Stimulated activated CD8-positive, alpha-beta memory T cell treated with anti-CD3 and anti-CD28 coated beads, Interleukin-4, amount 100 ng/mL, for 48 hours (primary cell): ENCODE results near the gene CYP11A1.
"Not testable (repeated sequence)": the region's sequence is repeated elsewhere in the genome, so short reads cannot be mapped to it uniquely, and the experiment has no call there.

Experiments used
- DNase-seq: peaks from one replicate; pipeline ENCODE4 v3.0.0-alpha.2; 2020

The CYP11A1 gene

DNA sequence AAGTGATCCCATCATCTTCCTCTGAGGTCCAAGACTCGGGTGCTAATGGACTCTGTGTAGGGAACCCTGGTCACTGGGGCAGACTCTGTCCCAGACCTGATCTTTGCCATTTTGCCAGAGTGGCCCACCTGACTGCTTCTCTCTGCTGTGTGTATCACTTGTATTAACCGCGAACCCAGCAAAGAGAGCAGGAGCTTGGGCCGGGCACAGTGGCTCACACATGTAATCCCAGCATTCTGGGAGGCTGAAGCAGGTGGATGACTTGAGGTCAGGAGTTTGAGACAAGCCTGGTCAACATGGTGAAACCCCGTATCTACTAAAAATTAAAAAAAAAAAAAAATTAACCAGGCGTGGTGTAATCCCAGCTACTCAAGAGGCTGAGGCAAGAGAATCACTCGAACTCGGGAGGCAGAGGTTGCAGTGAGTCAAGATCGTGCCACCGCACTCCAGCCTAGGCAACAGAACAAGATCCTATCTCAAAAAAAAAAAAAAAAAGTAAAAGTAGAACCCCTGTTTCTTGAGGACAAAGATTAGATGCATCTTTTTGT, 32.9 kb upstream of the CYP11A1 start:
- DNase-seq = peak; percentile 68

DNA sequence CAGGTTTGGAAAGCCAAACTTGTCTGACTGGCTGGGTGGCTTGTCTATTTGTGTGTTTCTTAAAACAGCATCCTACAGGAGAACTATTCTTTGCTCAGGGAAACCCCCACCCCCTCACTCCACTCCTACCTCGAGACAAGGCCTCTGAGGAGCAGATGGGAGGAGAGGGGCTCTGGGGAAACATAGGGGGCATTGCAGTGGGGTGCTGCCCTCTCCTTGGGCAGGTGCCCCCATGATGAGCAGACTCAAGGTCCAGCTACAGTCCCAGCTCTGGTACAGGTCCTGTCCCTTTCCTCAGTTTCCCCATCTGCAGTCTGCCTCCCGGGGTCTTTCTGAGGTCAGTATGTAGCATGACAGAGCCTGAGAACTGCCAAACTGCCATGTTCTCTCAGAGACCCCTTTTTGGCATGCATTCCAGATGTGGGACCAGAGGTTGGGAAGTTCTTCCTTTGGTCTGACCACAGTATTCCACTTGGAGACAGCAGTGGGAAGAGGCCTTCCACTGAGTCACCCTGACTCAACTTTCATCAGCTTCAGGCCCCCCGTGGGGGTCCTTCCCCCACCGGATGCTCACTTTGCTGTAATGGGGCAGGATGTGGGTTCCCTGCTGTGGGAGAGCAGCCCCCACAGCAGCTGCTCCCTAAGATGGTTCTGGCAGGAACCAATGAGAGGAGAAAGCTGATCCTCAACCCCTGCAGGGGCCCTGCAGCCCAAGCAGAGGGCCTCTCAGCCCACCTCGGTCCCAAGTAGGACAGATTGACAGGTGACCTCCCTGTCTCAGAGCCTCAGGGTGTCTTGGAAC, 32.3 kb upstream of the CYP11A1 start:
- DNase-seq = peak; percentile 79

DNA sequence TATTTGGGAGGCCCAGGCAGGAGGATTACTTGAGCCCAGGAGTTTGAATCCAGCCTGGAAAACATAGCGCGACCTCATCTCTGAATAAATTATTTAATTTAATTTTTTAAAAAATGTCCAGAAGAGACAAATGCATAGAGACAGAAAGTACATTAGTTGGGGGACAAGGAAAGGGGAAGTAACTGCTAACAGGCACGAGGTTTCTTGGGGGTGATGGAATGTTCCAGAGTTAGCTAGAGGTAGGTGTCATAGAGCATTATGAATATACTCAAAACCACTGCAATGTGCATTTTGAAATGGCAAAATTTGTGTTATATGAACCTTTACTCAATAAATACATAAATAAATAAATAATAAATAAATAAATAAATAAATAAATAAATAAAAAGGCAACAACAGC, 31.7 kb upstream of the CYP11A1 start:
- no peak for DNase-seq

DNA sequence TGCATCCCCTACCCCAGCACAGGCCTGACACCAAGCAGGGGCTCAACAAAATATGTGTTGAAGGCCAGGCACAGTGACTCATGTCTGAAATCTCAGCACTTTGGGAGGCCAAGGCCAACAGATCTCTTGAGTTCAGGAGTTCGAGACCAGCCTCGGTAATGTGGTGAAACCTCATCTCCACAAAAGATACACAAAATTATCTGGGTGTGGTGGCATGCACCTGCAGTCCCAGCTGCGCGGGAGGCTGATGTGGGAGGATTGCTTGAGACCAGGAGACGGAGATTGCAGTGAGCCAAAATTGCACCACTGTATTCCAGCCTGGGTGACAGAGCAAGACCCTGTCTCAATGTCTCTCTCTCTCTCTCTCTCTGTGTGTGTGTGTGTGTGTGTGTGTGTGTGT, 30.7 kb upstream of the CYP11A1 start:
- DNase-seq = peak; percentile 52

DNA sequence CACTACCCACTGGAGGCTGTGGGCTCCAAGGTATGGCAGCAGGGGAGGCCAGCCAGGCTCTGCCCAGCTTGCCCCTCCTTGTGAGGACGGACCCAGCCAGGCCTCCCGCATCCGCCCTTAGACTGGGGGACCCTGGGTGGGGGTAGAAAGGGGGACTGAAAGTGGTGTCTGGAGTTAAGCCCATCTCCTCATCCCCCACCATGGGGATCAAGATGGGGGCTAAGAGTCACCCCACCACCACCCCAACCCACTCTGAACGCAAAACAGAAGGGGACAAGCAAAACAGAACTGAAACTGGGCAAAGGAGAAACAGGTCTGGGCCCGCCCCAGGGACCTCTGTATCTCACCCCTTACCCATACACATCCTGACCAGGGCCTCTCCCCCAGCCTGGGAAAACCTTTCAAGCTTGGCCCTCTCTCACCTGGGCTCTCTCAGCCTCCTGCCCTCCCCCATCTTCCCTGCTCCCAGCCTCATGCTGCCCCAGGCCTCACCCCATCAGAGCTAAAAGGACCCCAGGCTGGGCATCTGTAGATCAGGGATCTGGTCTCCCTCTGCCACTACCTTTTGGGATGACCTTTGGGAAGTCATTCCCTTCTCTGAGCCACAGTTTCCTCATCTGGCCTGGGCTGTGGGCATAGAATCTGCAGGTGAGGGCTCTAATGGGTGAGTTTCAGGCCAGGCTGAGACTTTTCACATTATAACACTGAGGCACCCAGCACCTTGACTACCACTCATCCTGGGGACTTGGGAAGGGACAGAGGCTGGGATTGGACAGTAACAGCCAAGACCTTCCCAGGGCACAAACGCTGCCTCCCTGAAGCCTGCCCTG, 30.0 kb upstream of the CYP11A1 start:
- DNase-seq = peak; percentile 49

DNA sequence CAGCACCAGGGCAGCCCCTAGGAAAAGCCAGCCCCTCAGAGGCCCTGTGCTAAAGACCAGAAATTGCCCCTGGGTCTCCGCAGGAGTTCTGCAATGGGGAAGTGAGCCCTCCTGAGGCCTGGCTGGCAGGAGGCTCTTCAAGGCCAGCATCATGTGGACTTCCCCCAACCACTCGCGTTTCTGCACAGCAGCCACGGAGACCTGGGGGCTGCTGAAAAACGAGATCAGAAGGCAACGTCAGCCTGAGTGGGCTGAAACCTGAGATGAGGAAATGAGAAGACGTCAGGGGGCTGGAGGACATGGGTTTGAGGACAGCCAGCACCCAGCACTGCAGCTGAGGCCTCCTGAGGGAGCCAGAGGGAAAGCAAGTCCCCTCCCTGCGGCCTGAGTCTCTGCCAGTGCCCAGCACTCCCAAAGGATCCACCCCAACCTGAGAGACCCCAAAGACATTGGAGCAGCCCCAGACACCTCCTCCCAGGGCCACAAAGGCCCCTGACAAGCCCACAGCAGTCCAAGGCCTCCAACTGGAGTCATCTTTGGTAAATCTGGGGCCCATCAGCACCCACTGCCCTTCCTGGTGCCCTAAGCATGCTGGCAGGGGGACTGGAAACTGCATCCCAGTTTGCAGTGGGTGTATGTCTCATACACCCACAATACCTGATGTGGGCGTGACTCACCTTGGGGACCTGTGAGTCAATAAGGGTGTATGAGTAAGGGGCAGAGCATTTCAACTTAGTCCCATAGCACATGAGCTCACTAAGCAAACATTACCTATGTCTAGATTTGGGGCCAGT, 29.2 kb upstream of the CYP11A1 start:
- DNase-seq = peak; percentile 81

DNA sequence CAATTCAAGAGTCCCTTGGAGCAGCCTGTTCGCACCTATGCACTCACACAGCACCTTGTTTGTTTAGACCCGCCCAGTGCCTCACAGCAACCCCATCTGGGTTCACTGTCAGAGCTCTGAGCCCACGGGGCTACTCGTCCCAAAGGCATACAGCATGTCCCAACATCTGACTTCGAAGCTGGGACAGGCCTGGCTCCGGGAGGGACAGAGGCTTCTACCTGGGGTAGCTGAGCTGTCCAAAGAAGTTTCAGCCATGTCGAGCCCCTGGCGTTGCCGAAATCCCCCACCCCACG, 28.6 kb upstream of the CYP11A1 start:
- peak; percentile 45 for DNase-seq

DNA sequence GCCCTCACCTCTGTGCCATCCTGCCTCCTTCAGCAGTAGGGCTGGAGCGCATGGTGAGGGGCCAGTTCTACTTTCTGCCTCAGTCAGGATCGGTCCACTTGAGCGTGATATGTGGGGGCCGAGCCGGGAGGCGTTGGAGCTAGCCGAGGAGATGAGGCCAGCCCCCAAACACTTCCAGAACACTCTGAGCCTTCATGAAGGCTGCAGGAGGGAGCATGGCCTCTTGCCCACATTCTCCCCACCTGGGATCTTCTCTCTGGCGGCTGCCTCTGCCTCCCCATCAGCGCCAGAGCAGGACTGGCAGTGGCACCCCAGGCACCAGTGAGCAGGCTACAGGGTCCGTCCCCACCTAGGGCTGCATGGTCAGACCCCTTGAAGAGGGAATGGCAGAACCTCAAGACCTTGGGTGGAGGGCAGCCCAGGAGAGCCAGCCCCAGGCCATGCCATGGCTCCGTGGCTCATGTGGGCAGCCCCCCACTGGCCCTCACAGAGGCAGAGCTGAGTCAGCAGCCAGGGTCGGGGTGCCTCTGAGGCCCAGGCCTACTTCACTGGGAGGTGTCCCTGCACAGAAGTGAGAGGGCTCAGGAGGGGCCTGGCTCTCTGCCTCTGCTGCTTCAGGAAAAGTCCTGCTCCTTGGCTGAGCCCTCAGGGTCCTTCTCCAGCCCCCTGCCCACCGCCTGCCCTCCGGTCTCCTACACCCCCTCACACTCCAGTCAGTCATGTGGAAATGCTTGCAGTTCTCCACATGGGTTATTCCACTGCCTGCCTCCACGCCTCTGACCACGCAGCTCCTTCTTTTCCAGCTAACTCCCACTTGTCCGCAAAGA, 28.1 kb upstream of the CYP11A1 start:
- DNase-seq = peak; percentile 40

DNA sequence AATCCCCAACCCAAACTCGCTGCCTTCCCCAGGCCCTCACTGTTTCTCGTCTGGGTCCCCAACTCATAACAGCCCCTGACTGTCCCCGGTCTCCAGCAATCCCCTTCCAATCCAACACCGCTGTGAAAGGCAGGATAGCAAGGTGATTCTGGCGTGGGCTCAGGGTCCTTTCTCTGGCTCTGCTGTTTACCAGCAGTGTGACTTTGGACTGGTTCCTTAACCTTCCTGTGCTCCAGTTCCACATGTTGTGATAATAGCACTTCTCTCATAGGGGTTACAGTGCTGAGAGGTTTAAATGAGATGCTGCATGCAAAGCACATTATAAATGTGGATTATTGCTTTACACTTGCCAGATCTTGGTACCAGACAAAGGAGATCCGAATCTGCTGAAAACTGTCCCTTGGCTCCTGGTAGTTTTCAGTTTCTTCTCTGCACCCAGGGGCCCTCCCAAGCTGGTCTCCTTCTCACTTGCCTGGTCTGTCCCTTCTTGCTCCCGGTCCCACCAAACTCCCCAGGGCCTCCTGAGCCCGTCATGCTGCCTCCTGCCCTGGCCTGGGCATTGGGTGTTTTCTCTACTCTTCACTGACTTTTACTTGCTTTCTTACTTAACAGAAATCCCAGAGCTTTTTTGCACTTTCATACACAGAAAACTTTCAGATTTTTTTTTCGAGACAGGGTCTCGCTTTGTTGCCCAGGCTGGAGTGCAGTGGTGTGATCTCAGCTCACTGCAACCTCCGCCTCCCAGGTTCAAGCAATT, 26.8 kb upstream of the CYP11A1 start:
- DNase-seq = no peak

DNA sequence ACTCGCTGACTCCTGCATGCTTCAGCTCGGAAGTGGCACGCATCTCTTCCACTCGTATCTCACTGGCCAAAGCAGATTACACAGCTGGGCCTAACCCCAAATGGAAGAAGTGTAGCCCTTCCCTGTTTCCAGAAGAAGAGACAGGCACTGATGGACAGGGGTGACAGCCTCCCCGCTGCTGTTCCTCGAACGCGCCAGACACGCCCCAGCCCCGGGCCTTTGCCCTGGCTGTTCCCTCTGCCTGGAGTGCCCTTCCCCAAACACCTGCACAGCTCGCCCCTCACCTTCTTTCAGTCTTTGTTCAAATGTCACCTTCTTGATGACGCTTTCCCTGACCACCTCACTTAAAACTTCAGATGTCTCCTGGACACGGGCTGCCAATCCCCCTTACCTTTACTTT, 26.0 kb upstream of the CYP11A1 start:
- DNase-seq = no peak

DNA sequence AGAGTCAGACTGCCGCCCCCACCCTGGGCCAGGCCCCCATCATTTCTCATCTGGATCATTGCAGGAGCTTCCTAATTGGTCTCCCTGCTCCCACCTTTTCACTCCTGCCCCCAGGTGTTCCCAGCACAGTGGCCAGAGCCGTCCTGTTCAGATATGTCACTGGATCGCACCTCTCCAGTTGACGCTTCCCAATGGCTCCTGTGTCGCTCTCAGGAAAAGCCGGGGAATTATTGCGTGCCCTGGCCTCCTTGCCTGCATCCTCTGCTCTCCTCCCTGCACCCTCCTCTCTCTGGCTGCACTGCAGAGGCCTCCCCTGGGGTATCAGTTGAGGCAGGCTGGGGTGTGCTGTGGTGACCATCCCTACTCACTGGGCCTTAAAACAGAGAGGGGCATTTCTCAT, 25.5 kb upstream of the CYP11A1 start:
- no peak for DNase-seq

DNA sequence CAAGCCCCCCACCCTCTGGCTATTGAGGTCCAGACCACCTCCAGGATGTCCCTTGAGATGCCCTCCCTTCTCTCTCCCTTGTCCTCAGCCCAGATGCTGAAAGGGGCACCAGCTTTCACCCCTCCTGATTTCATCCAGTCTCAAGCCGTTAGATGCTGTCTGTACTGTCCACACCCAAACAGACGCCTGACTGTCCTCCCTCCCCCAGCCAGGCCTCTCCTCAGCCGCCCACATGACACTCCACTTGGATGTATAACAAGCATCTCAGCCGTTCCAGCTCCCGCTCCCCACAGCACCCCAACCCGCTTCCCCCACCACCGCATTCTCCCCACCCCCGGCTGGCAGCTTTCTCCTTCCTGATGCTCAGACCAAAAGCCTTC, 25.0 kb upstream of the CYP11A1 start:
- no peak for DNase-seq

DNA sequence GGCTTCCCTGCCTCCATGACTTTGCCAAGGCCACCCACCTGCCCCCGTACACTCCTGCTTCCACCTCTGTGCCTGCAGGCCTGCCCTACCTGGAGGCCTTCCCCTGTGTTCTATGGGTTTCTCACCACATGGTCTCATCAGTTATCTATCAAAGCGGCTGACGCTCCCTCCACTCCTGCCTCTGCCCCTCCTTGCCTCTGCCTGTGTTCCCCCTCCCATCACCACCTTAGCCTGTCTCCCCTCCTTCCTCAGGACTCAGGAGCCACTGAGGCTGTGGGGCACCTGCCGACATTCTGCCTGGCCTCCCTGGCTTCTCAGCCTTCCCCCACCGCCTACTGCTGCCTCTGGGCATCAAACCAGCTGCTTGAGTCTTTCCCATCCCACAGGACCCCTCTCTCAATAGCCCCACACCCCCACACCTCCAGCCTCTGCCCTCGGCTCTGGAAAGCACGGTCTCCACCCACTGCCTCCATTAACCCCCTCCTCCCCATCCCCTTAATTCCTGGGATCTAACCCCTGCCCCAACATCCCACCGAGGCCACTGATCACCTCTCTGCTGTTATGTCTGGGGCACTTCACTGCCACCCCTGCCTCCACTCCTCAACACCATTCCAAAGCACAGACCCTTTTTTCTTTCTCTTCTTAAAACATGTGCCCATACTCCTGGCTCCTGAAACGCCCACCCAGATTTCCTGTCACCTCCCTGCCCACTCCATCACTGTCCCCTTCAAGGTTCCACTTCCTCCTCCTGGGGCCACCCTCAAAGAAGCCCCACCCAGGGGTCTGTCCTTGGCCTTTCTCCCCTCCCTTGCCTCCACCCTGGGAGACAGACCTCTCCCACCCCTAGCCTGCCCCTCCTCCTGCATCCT, 24.4 kb upstream of the CYP11A1 start:
- no peak for DNase-seq

DNA sequence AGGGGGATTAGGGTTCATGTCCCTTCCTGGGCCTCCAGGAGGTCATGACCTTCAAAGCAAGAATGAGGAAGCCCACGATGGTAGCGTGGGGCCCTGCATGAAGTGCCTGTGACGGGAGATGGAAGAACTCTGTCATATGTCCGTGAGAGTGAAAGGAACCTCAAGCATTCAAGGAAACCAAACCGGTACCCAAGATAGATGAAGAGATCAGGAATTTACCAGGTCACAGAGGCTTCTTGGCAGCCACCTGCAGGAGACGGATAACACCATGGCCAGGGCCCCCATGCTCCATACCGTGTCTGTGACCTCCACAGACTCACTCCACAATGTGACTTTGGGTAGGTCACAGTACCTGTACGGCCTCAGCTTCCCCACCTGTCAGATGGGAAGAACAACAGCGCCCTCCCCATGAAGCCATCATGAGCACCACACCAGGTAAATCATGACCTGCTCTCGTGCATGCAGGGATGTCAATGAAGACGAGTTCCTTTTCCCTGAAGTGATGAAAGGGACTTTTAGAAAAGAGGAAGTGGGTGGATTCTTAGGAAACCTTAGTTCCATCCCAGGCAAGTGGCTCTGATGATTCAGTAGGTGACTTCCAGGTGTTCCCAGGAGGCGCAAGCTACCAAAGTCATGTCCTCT, 23.3 kb upstream of the CYP11A1 start:
- DNase-seq = peak; percentile 48

DNA sequence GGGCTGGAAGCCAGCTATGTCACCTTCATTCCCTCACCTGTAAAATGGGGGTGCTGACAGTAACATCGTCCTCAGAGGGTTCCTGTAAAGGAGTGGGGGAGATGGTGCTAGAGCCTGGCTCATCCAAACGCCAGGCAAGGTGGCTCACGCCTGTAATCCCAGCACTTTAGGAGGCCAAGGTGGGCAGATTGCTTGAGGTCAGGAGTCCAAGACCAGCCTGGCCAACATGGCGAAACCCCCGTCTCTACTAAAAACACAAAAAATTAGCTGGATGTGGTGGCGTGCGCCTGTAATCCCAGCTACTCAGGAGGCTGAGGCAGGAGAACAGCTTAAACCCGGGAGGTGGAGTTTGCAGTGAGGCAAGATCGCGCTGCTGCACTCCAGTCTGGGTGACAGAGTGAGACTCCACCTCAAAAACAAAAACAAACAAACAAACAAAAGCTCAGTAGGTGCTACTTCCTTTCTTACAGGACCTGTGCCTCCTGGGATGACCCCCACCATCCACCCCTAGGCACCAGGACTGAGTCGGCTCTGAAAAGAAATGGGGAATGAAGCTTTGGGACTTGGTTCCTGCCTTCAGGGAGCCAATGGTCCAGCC, 22.7 kb upstream of the CYP11A1 start:
- not testable (repeated sequence) for DNase-seq

DNA sequence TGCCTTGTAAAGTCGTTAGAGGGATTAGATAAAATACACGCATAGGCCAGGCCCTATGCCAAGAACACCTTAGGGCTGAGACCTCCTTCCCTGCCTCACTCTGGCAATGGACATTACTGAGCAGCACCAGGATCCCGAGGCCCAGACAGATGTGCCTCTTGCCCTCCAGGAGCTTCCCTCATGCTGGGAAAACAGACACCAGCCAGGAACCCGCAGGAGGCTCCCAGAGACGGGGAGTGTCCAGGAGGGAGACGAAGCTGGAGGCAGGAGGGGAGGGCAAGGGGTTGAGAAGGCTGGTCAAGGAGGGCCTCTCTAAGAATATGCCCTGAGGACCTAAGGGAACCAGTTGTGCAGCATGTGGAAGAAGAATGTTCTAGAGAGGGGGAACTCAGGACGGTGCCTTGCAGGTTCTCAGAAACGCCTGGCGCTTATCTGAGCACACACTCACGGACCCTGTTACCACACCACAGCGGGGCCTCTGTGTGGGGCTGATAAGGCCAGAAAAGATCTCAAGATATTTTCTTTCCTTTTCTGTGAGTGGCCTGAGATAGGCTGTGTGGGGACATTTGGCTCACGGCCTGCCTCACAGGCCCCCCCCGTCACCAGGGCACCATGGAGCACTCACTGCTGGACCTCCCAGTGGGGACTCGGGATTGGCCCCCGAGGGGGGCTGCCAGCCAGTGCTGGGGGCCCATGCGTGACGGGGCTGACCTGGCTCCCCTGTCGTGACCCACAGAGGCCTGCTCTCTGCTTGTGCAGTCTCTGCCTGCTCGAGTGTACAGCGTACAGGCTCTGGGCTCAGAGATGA, 22.0 kb upstream of the CYP11A1 start:
- no peak for DNase-seq

DNA sequence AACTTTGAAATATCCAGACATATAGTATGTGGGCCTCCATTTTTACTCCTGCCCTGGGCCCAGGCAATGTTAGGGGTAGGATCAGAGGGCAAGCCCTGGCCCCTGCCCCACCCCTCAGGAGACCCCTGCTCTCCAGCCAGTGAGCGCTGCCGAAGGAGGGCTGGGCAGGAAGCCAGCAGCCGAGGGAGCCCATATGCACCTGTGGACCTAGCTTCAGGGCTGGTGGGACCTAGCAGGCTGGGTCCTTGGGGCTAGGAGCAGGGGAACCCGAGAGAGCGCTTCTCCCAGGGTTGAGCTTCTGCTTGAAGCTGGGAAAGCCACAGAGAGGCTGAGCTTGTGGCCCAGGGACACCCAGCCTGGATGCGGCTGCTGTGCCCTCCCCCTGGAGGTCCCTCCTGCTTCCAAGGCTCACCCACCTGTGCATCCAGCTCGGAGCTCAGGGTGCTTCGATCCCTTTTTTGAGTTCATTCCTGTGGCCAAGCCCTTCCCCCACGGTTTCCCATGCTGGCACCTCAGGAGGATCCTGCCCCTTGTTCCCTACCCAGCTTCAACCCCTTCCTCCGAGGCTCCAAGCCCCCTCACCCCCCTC, 21.0 kb upstream of the CYP11A1 start:
- no peak for DNase-seq

DNA sequence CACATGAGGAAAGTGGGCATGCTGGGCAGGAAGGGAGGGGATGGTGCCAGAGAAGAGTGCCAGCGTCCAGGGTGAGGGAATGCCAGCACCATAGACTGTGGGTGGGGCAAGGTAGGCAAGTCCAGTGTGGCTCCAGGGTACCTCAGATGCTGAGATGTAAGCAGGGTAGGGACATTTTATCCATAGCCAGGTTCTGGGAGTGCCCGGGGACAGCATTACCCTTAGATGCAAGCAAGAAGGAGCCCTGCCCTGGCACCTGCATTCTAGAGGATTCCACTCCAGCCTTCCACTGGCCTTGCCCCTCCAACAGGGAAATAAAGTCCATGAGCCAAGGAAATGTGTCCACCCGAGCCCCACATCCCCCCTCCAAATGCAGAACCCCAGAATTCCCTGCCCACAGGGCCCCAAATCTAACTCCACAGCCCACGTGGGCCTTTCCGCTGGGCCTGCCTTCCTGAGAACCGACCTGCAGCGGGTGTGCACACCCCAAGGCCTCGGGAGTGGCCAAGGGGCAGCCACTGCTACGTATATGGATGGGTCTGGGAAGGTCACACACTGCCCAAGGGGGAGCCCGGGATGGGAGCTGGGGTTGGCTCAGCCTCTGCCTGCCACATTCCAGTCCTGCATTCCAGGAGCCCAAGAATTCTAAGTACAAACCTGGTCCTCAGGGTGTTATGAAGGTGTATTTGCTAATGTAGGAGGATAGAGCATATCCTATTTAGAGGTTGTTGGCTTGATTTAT, 20.3 kb upstream of the CYP11A1 start:
- DNase-seq = no peak
